Cardiac muscle cell (in vitro differentiated cells and primary cell): Measurements from ENCODE around the gene WNT2B. TPM values are rescaled to one million over a fixed set of nuclear protein-coding genes. Genes with fewer than 3 reads are reported as not detected.
"Not testable (repeated sequence)": the region's sequence is repeated elsewhere in the genome, so short reads cannot be mapped to it uniquely, and the experiment has no call there.

Experiments
- DNase-seq, 2 donors: peaks; one replicate each; pipeline versions ENCODE4 v3.0.0 to v3.0.0-alpha.2; 2010 to 2017; ENCODE audit warnings: low read depth in 1 of 2, low spot score in 1 of 2
- H3K27ac ChIP-seq: fragments of 200-600 bp; sonication (generic); 2 replicates; pipeline ENCODE4 v1.5.1; 2016
- H3K27me3 ChIP-seq: fragments of 200-600 bp; sonication (generic); 2 replicates; pipeline ENCODE4 v1.6.0; 2016; ENCODE audit warnings: control low read depth
- H3K36me3 ChIP-seq: fragments of 200-600 bp; sonication (generic); 2 replicates; pipeline ENCODE4 v1.5.1; 2016; ENCODE audit warnings: control low read depth
- H3K4me1 ChIP-seq: fragments of 200-600 bp; sonication (generic); 2 replicates; pipeline ENCODE4 v1.8.1; 2017; ENCODE audit warnings: low read depth, mild to moderate bottlenecking, mixed run types
- H3K4me3 ChIP-seq: fragments of 200-600 bp; sonication (generic); 2 replicates; pipeline ENCODE4 v1.5.1; 2016; ENCODE audit warnings: mild to moderate bottlenecking
- H3K9me3 ChIP-seq: fragments of 200-600 bp; sonication (generic); 2 replicates; pipeline ENCODE4 v1.5.1; 2017; ENCODE audit warnings: low read depth, mild to moderate bottlenecking, control low read depth
- CTCF ChIP-seq: IDR thresholded peaks from 2 replicates; pipeline ENCODE4 v1.5.1; 2012; ENCODE audit warnings: low read depth, mild to moderate bottlenecking, low read length
- polyA plus RNA-seq: library from polyadenylated mRNA; unstranded; fragments of >200 nt; fragmentation: Nextera tagmentation; extraction: Ambion mirVana; gene quantifications from 2 replicates; pipeline ENCODE4 v1.2.1, GENCODE V29; 2016
- total RNA-seq: library from RNA; depleted of rRNA; stranded (reverse); fragments of >200 nt; gene quantifications from 2 replicates; pipeline ENCODE4 v1.2.3, GENCODE V29; 2016

Gene WNT2B
- total and polyA plus RNA-seq, 2 experiments from 2014 or later, result 1.1 to 1.2 TPM

- Histone ChIP-seq H3K36me3 (no peaks in the 10 kb centered on the region), H3K4me1 (no peaks in the 10 kb centered on the region), H3K27me3 (no peaks in the 10 kb centered on the region), H3K27ac (no peak overlapping the region), H3K9me3 (no peaks in the 10 kb centered on the region), H3K4me3 (no peak overlapping the region)
- no peak for TF ChIP-seq CTCF
- no peak for DNase-seq
Observed at GRCh38 chr1:112478314-112478713, 30.5 kb upstream of the WNT2B start.

- H3K27me3 ChIP-seq, DNase-seq, H3K4me1 ChIP-seq, H3K36me3 ChIP-seq, H3K27ac ChIP-seq, H3K4me3 ChIP-seq, H3K9me3 ChIP-seq: not testable (repeated sequence)
Observed at GRCh38 chr1:112486063-112486462, 22.7 kb upstream of the WNT2B start.

- H3K36me3 ChIP-seq, H3K27ac ChIP-seq, DNase-seq, H3K27me3 ChIP-seq, H3K9me3 ChIP-seq, H3K4me1 ChIP-seq, H3K4me3 ChIP-seq: not testable (repeated sequence)
Observed at GRCh38 chr1:112487686-112488085, 21.1 kb upstream of the WNT2B start.

GRCh38 chr1:112488141-112488540 lies 20.6 kb upstream of the WNT2B start:
- H3K4me1 ChIP-seq, result no peaks in the 10 kb centered on the region
- no peak overlapping the region for H3K4me3 ChIP-seq
- no peaks in the 10 kb centered on the region for H3K36me3 ChIP-seq
- H3K9me3 ChIP-seq, result no peaks in the 10 kb centered on the region
- H3K27ac ChIP-seq, result no peak overlapping the region
- no peak for DNase-seq
- H3K27me3 ChIP-seq, result no peaks in the 10 kb centered on the region
- TF ChIP-seq CTCF, result no peak

- Histone ChIP-seq H3K4me3 (no peak overlapping the region), H3K36me3 (no peaks in the 10 kb centered on the region), H3K4me1 (no peaks in the 10 kb centered on the region), H3K9me3 (no peaks in the 10 kb centered on the region), H3K27ac (no peak overlapping the region), H3K27me3 (peaks cover 5% of the 10 kb centered on the region)
- TF ChIP-seq CTCF, result no peak
- DNase-seq, result no peak
Observed at GRCh38 chr1:112492076-112492475, 16.7 kb upstream of the WNT2B start.

GRCh38 chr1:112493351-112493750 lies 15.4 kb upstream of the WNT2B start:
- H3K4me3 ChIP-seq, result no peak overlapping the region
- no peak for DNase-seq
- H3K27me3 ChIP-seq, result peaks cover 10% of the 10 kb centered on the region
- H3K9me3 ChIP-seq, result no peaks in the 10 kb centered on the region
- H3K4me1 ChIP-seq, result no peaks in the 10 kb centered on the region
- no peak for TF ChIP-seq CTCF
- H3K27ac ChIP-seq, result no peak overlapping the region
- H3K36me3 ChIP-seq, result no peaks in the 10 kb centered on the region

- Histone ChIP-seq H3K4me3 (no peak overlapping the region), H3K9me3 (no peaks in the 10 kb centered on the region)
- TF ChIP-seq CTCF, result no peak
Observed at GRCh38 chr1:112496290-112496689, 12.5 kb upstream of the WNT2B start.

More at GRCh38 chr1:112496290-112496689, 12.5 kb upstream of the WNT2B start:
- Histone ChIP-seq H3K4me1 (no peaks in the 10 kb centered on the region), H3K27ac (no peak overlapping the region), H3K27me3 (peaks cover 38% of the 10 kb centered on the region), H3K36me3 (no peaks in the 10 kb centered on the region)
- DNase-seq, result no peak
